Immature natural killer cell (primary cell): ENCODE data around the gene EBF4. TPM values are rescaled to one million over a fixed set of nuclear protein-coding genes. Genes with fewer than 3 reads are reported as not detected.

Experiments
- DNase-seq, 3 donors: peaks; one replicate each; pipeline ENCODE4 v3.0.0; 2022; ENCODE audit warnings: mixed read lengths in 1 of 3
- H3K27ac Mint-ChIP-seq, 6 donors: one replicate each; pipeline ENCODE4 v1.8.0; 2020; ENCODE audit warnings: mixed read lengths in 6 of 6, mild to moderate bottlenecking in 5 of 6, inconsistent platforms in 4 of 6, moderate library complexity in 3 of 6
- H3K27me3 Mint-ChIP-seq, 3 donors: one replicate each; pipeline ENCODE4 v1.8.0; 2020 to 2021; ENCODE audit warnings: low read depth in 3 of 3, mild to moderate bottlenecking in 3 of 3, mixed read lengths in 3 of 3, moderate library complexity in 3 of 3, inconsistent platforms in 1 of 3
- H3K36me3 Mint-ChIP-seq, 3 donors: one replicate each; pipeline ENCODE4 v1.8.0; 2020; ENCODE audit warnings: mixed read lengths in 3 of 3, inconsistent platforms in 2 of 3, mild to moderate bottlenecking in 2 of 3
- H3K4me1 Mint-ChIP-seq, 2 donors: one replicate each; pipeline ENCODE4 v1.8.0; 2020; ENCODE audit warnings: inconsistent platforms in 2 of 2, mild to moderate bottlenecking in 2 of 2, mixed read lengths in 2 of 2, moderate library complexity in 1 of 2
- H3K4me3 Mint-ChIP-seq, 5 donors: one replicate each; pipeline ENCODE4 v1.8.0; 2020; ENCODE audit warnings: mild to moderate bottlenecking in 5 of 5, mixed read lengths in 5 of 5, inconsistent platforms in 3 of 5, moderate library complexity in 3 of 5
- H3K9me3 Mint-ChIP-seq, 6 donors: one replicate each; pipeline ENCODE4 v1.8.0; 2020; ENCODE audit warnings: mild to moderate bottlenecking in 6 of 6, mixed read lengths in 6 of 6, inconsistent platforms in 4 of 6, moderate library complexity in 3 of 6
- polyA plus RNA-seq, 3 donors: library from polyadenylated mRNA; unstranded; fragments of 300-500 nt; fragmentation: Illumina TruSeq; gene quantifications; one replicate each; pipeline ENCODE4 v1.2.3, GENCODE V29; 2021

Gene EBF4, protein sequence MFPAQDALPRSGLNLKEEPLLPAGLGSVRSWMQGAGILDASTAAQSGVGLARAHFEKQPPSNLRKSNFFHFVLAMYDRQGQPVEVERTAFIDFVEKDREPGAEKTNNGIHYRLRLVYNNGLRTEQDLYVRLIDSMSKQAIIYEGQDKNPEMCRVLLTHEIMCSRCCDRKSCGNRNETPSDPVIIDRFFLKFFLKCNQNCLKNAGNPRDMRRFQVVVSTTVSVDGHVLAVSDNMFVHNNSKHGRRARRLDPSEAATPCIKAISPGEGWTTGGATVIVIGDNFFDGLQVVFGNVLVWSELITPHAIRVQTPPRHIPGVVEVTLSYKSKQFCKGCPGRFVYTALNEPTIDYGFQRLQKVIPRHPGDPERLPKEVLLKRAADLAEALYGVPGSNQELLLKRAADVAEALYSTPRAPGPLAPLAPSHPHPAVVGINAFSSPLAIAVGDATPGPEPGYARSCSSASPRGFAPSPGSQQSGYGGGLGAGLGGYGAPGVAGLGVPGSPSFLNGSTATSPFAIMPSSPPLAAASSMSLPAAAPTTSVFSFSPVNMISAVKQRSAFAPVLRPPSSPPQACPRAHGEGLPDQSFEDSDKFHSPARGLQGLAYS
- polyA plus RNA-seq = 1 to 10 TPM; 1.3 to 1.8 (median 1.7) TPM

DNA sequence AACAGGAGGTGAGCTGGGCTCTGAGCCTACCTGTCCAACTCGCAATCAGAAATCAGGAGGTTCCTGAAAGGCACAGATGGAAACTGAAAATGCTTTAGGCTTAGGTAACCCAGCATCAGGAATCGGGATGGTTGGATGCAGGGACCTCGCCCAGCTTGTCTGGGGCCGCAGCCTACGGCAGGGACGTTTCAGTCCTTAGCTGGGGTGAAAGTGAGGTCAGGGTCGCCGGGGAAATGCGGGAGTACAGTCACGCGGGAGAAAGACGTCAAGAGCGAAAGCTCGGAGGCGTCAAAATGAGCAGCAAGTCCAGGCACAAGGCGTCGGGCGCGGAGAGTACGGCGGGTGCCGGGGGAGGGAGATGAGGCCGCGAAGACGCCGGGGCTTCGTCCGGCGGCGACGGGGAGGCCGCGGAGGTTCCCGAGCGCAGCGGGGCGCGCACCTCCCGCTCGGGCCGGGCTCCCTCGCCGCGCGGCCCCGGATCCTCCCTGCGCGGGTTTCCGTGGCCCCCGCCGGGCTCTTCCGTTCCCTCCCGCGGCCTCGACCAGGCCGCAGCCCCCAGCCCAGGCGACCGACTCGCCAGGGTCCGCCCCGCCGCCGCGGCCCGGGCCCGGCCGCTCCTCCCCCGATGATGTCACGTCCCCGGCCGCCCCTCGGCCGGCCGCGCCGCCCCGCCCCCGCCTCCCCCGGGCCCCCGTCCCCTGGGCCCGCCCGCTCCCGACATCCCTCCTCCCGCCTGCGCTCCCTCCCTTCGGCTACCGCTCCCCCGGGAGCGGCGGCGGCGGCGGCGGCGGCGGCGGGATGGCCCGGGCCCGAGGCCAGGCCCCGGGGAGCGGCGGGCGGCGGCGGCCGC is at the start of gene EBF4:
Gene EBF4, plus strand, starts transcription at position 745 of the 850 bp plus-strand sequence. CDS start 866 bp downstream, outside the sequence.
- H3K36me3 Mint-ChIP-seq = no peaks in the 10 kb centered on the region
- H3K9me3 Mint-ChIP-seq = no peaks in the 10 kb centered on the region
- peak within 1 kb of the TSS; percentile 82 to 97 (median 92) for H3K27ac Mint-ChIP-seq
- peak; percentile 47 to 55 (median 50) for DNase-seq
- peaks cover 12 to 20% (median 12%) of the 10 kb centered on the region in 3 donors for H3K27me3 Mint-ChIP-seq
- H3K4me3 Mint-ChIP-seq = peak within 1 kb of the TSS; percentile 94 to 99 (median 96)
- peaks cover 37 to 48% of the 10 kb centered on the region in 2 donors for H3K4me1 Mint-ChIP-seq

DNA sequence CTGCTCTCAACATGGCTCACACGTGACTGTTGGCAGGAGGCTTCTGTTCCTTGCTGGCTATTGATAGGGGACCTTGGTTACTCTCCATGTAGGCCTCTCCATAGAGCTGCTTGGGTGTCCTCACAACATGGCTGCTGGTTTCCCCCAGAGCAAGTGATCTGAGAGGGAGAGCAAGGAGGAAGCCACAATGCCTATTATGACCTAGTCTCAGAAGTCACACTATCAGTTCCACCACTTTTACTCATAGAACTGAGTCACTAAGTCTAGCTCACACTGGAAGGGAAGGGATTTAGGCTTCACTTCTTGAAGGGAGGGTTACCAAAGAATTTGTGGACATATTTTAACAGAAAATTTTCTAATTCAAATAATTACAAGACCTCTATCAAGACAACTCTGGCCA is 48.9 kb upstream of the EBF4 start:
- H3K27me3 Mint-ChIP-seq = peaks cover 0 to 3% (median 1%) of the 10 kb centered on the region in 3 donors
- peaks cover 15 to 17% of the 10 kb centered on the region in 2 donors for H3K4me1 Mint-ChIP-seq
- no peak overlapping the region for H3K4me3 Mint-ChIP-seq
- peaks cover 21 to 31% (median 22%) of the 10 kb centered on the region in 3 donors for H3K36me3 Mint-ChIP-seq
- H3K9me3 Mint-ChIP-seq = no peaks in the 10 kb centered on the region
- peak overlapping the region in 2 of 6 donors; percentile 11 to 19 for H3K27ac Mint-ChIP-seq
- DNase-seq = no peak

DNA sequence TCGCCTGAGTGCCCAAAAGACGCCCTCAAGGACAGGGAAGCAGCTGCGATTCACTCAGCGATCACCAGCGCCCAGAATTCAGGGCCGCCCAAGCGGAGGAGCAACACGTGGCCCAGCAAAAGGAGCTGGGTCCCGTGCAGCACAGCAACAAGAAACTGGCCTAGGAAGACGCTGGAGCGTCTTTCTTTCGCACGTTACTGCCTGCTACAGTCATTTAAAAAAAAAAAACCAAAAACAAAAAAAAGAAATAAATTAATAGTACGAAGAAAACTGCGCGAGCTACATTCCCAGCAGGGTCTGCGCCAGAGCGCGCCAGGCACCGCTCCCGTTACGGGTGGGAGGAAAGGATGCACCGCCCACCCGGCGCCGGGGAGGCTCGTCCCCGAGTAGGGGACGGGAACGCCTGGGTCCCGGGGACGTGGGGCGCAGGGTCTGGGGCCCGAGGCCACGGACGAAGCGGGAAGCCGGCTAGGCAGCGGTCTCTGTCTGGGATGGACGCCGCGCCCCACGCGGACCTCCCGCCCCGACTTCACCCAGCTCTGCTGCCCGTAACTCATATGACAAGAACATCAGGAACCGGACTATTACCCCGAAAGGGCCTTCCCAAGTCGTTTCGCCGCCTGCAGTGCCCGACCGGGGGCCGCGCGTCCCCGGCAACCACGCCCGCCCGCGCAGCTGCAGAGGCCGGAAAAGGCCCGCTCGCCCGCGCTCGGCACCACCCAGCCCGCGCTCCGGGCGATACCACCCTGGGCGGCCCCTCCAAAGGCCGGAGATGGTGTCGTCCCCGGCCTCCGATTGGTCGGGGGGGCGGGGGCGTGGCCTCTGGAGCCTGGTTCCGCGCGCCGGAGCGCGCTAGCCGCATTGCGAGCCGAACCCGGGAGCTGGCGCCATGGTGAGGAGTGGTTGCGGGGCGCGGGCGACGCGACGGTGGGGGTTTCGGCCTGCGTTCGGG is 40.5 kb upstream of the EBF4 start, which contains the start of gene NOP56:
Gene NOP56, plus strand, starts transcription at position 861 of the 952 bp plus-strand sequence. Its CDS starts 29 bp downstream, at position 890.
- H3K4me3 Mint-ChIP-seq = peak within 1 kb of the TSS; percentile 87 to 93 (median 90)

DNA sequence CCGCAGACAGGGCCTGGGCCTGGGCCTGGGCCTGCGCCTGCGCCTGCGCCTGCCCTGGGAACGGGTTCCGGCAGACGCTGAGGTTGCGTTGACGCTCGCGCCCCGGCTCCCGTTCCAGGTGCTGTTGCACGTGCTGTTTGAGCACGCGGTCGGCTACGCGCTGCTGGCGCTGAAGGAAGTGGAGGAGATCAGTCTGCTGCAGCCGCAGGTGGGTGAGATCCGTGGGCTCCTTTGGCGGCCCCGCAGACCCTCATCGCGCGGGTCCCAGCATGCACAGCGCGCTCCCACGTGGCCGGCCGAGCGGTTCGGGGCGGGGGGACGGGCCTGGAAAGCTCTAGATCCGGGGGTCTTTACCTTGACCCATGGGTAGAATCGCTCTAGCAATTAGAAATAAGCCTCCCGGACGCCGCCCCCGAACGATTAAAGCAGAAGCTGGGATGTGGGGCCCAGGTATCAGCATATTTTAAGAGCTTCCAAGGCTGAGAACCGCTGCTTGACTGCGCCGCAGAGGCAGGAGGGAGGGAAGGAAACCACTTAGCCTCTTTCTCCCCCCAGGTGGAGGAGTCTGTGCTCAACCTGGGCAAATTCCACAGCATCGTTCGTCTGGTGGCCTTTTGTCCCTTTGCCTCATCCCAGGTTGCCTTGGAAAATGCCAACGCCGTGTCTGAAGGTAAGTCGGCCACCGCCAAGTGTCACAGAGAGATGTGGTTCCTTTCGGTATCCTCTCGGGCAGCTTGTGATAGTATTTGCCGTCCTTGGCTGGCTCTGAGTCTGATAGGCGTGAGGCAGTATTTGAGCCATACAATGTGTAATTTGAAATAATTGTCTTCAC is 39.6 kb upstream of the EBF4 start:
- DNase-seq = peak in 1 of 3 donors; percentile 23
- Mint-ChIP-seq H3K27me3 (peaks cover 2 to 11% (median 8%) of the 10 kb centered on the region in 3 donors), H3K27ac (peak overlapping the region; percentile 59 to 87 (median 78)), H3K9me3 (no peaks in the 10 kb centered on the region), H3K4me3 (peak overlapping the region; percentile 87 to 93 (median 89)), H3K36me3 (peaks cover 22 to 33% (median 30%) of the 10 kb centered on the region in 3 donors), H3K4me1 (peaks cover 29 to 45% of the 10 kb centered on the region in 2 donors)

More for the DNA sequence above, 40.5 kb upstream of the EBF4 start, which contains the start of gene NOP56:
- Mint-ChIP-seq H3K4me1 (peaks cover 31 to 45% of the 10 kb centered on the region in 2 donors), H3K36me3 (peaks cover 13 to 24% (median 22%) of the 10 kb centered on the region in 3 donors), H3K27ac (peak within 1 kb of the TSS; percentile 77 to 92 (median 84)), H3K9me3 (no peaks in the 10 kb centered on the region), H3K27me3 (peaks cover 2 to 11% (median 4%) of the 10 kb centered on the region in 3 donors)
- DNase-seq = peak; percentile 96

DNA sequence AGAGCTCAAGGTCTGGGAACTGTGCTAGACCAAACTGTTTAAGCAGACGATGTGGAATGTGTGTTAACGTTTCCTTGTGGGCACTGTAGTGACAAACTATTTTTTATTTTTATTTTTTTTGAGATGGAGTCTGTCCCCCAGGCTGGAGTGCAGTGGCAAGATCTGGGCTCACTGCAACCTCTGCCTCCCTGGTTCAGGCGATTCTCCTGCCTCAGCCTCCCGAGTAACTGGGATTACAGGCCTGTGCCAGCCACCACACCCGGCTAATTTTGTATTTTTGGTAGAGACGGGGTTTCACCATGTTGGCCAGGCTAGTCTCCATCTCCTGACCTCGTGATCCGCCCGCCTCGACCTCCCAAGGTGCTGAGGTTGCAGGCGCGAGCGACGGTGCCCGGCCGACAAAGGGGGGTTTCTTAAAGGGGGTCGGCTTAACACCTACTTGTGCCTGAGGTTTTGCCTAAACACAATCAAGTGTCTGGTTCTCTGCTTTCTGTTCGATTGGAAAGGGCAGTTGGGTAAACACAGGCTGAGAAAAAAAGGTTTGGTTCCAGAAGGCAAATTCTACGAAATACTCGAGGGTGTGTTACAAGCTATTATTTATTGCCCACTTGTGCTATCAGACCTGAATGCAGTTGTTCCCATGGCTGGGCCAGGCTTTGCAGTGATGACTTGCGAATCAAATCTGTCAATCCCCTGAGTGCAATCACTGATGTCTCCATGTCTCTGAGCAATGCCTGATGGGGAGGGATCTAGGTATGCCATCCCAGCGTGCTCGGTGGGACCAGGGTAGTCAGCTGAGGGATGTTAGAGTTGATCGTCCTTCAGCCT is 38.8 kb upstream of the EBF4 start:
- peak overlapping the region; percentile 87 to 93 (median 89) for H3K4me3 Mint-ChIP-seq
- H3K4me1 Mint-ChIP-seq = peaks cover 29 to 45% of the 10 kb centered on the region in 2 donors
- peaks cover 3 to 14% (median 12%) of the 10 kb centered on the region in 3 donors for H3K27me3 Mint-ChIP-seq
- H3K36me3 Mint-ChIP-seq = peaks cover 29 to 41% (median 32%) of the 10 kb centered on the region in 3 donors
- no peaks in the 10 kb centered on the region for H3K9me3 Mint-ChIP-seq
- peak overlapping the region in 4 of 6 donors; percentile 35 to 81 (median 69) for H3K27ac Mint-ChIP-seq
- DNase-seq = no peak

DNA sequence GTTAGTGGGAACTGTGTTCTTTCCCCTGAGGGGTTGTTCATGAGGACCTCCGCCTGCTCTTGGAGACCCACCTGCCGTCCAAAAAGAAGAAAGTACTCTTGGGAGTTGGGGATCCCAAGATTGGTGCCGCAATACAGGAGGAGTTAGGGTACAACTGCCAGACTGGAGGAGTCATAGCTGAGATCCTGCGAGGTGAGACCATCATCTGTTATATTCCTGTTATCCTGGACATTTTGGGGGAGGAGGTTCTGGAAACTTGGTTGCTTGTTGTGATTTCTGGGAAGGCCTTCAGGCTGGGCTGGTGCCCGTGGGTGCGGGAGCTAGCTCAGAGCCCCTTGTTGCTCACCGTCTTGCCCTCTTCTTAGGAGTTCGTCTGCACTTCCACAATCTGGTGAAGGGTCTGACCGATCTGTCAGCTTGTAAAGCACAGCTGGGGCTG is 38.2 kb upstream of the EBF4 start:
- Mint-ChIP-seq H3K4me1 (peaks cover 29 to 45% of the 10 kb centered on the region in 2 donors), H3K9me3 (no peaks in the 10 kb centered on the region), H3K27me3 (peaks cover 4 to 15% (median 12%) of the 10 kb centered on the region in 3 donors), H3K4me3 (peak overlapping the region; percentile 46 to 90 (median 87)), H3K27ac (peak overlapping the region in 3 of 6 donors; percentile 44 to 65 (median 57)), H3K36me3 (peaks cover 33 to 46% (median 36%) of the 10 kb centered on the region in 3 donors)
- no peak for DNase-seq

DNA sequence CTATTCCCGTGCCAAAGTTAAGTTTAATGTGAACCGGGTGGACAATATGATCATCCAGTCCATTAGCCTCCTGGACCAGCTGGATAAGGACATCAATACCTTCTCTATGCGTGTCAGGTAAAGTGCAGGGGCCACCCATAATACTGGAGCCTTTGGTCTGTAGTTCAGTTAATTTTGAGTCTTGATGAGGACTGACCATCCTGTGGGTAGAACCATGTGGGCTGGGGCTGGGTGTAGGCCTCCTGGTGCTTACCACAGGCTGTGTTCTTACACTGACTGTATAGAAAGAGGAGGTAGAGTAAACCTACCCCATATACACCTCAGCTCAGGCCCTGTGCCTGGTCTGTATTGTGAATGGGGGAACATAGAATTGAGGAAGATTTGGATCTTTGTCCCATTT is 37.7 kb upstream of the EBF4 start:
- H3K9me3 Mint-ChIP-seq = no peaks in the 10 kb centered on the region
- peaks cover 33 to 48% (median 36%) of the 10 kb centered on the region in 3 donors for H3K36me3 Mint-ChIP-seq
- DNase-seq = no peak
- H3K4me3 Mint-ChIP-seq = peak overlapping the region; percentile 46 to 90 (median 87)
- H3K4me1 Mint-ChIP-seq = peaks cover 29 to 45% of the 10 kb centered on the region in 2 donors
- H3K27ac Mint-ChIP-seq = peak overlapping the region in 2 of 6 donors; percentile 44 to 65
- H3K27me3 Mint-ChIP-seq = peaks cover 4 to 15% (median 12%) of the 10 kb centered on the region in 3 donors

DNA sequence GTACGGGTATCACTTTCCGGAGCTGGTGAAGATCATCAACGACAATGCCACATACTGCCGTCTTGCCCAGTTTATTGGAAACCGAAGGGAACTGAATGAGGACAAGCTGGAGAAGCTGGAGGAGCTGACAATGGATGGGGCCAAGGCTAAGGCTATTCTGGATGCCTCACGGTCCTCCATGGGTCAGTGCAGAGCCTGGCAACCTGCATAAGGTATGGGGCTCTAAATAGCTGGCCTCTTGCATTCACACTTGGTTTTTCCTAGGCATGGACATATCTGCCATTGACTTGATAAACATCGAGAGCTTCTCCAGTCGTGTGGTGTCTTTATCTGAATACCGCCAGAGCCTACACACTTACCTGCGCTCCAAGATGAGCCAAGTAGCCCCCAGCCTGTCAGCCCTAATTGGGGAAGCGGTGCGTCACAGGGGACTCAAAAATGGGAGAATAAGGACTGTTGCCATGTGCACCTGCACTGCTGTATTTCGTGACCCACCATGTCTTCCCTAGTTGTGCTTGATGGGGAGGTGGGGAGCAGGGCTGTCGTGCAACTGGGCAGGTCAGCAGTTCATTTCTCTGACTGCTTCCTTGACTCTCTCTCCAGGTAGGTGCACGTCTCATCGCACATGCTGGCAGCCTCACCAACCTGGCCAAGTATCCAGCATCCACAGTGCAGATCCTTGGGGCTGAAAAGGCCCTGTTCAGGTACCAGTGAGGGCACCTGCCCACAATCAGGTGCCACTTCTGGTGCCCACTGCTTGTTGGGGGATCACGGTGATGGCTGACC is 37.1 kb upstream of the EBF4 start:
- Mint-ChIP-seq H3K27ac (peak overlapping the region in 1 of 6 donors; percentile 65), H3K9me3 (no peaks in the 10 kb centered on the region), H3K4me1 (peaks cover 29 to 40% of the 10 kb centered on the region in 2 donors), H3K4me3 (no peak overlapping the region), H3K36me3 (peaks cover 36 to 54% (median 37%) of the 10 kb centered on the region in 3 donors), H3K27me3 (peaks cover 4 to 15% (median 12%) of the 10 kb centered on the region in 3 donors)
- no peak for DNase-seq

DNA sequence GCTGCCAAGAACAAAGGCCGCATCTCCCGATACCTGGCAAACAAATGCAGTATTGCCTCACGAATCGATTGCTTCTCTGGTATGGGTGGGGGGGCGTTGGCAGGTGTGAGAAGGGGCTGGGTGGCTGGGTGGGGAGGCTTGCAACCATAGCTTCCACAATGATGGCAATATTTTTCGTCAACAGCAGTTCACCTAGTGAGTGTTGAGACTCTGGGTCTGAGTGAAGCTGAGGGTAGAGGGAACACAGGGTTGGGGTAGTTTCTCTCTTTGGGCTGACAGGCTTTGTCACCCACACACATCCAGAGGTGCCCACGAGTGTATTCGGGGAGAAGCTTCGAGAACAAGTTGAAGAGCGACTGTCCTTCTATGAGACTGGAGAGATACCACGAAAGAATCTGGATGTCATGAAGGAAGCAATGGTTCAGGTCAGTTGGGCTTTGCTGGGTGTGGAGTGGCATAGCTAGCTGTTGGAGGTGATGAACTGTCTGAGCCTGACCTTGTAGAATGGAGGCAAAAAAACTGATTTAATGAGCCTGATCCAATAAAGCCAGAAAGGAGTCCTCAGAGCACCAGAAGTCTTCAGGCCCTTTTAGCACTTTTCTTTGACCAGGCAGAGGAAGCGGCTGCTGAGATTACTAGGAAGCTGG is 36.0 kb upstream of the EBF4 start:
- Mint-ChIP-seq H3K27ac (peak overlapping the region in 4 of 6 donors; percentile 20 to 62 (median 48)), H3K4me1 (peaks cover 26 to 35% of the 10 kb centered on the region in 2 donors), H3K4me3 (no peak overlapping the region), H3K9me3 (no peaks in the 10 kb centered on the region), H3K27me3 (peaks cover 4 to 15% (median 10%) of the 10 kb centered on the region in 3 donors), H3K36me3 (peaks cover 39 to 62% (median 42%) of the 10 kb centered on the region in 3 donors)
- DNase-seq = no peak

DNA sequence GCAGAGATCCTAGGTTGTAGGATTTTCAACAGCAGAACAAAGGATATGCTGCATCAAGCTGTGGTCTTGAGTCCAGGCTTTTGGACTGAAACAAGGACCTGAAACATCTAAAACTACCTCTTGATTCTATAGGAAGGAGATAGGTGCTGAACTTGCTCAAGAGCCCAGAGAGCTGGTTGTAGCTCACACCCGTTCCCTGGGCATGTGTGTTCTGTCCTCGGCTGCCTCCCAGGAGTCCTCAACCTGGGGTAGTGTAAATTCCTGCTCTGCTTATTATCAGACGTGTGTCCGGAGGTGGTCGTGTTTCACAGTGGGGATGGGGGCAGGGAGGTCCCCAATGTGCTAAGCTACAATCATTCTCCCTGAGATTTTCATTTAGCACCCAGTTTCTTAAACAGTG is 35.3 kb upstream of the EBF4 start:
- Mint-ChIP-seq H3K27ac (peak overlapping the region in 2 of 6 donors; percentile 42 to 62), H3K36me3 (peaks cover 45 to 66% (median 45%) of the 10 kb centered on the region in 3 donors), H3K9me3 (no peaks in the 10 kb centered on the region), H3K4me3 (no peak overlapping the region), H3K27me3 (peaks cover 4 to 15% (median 8%) of the 10 kb centered on the region in 3 donors), H3K4me1 (peaks cover 27 to 39% of the 10 kb centered on the region in 2 donors)
- no peak for DNase-seq
